Brain microvascular endothelial cell (primary cell): Measurements from ENCODE around the gene WDR35.

Experiments
- DNase-seq: peaks from one replicate; pipeline ENCODE4 v3.0.0-alpha.2; 2020
- H3K27ac ChIP-seq: fragments of 250-450 bp; sonication (Bioruptor Pico); 2 replicates; pipeline ENCODE4 v1.5.1; 2020; ENCODE audit warnings: mild to moderate bottlenecking, moderate library complexity
- H3K27me3 ChIP-seq: fragments of 250-450 bp; sonication (Bioruptor Pico); replicated peaks from 2 replicates; pipeline ENCODE4 v1.5.1; 2020; ENCODE audit warnings: mild to moderate bottlenecking
- H3K36me3 ChIP-seq: fragments of 250-450 bp; sonication (Bioruptor Pico); replicated peaks from 2 replicates; pipeline ENCODE4 v1.5.1; 2020; ENCODE audit warnings: mild to moderate bottlenecking
- H3K4me3 ChIP-seq: 2 replicates; pipeline ENCODE4 v1.5.1; 2011; ENCODE audit warnings: low read depth, mild to moderate bottlenecking, control low read depth, low read length, moderate library complexity
- in situ Hi-C: cut with HindIII; loops from 2 replicates; pipeline ENCODE4 v1.10.0; 2017; ENCODE audit warnings: low sequenced_read_pairs, low pct_ligation_motif_present
- TF ChIP-seq, protein P1 (sequence below): IDR thresholded peaks from 2 replicates; pipeline ENCODE4 v1.5.1; 2011; ENCODE audit warnings: low read depth, mild to moderate bottlenecking, moderate library complexity, low read length, control low read depth, inconsistent platforms; ENCODE audit errors: missing control alignments

The WDR35 gene

DNA sequence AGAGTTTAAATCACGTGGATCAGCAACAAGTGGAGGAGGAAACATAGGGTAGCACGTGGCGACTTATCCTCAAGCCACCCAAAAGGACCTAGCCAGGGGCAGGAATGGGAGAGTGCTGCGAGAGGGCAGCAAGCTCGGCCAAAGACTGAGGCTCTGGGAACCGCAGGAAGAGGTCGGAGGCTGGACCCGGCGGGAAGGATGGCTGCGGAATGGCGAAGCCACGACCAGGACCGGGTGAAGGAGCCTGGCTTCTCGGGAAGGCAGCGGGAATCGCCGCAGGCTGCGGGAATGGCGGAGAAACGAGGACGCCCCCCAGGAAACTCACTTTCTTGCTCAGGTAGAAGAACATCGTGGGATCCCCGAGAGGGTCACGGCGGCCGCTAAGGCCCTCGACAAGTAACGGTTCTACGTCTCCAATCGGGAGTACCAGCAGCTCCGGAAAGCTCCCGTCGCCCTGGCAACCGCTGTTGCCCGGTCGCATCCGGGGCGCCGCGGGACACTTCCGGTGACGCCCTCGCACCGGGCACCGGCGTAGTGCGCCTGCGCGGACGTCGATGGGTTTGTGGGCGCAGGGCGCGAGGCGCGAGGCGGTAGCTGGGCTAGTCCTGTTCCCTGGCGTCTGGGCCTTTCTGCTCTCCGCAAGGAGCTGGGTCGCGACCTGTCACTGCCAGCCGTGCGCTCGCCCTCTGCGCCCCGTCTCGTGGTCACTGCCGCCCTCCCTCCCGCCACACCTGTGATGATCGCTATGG is at the start of gene WDR35:
WDR35 (minus strand) TSS at position 439 of the 749 bp plus-strand sequence; CDS start at position 349, 90 bp downstream.
- Histone ChIP-seq H3K36me3 (no peaks in the 10 kb centered on the region), H3K27me3 (no peaks in the 10 kb centered on the region), H3K27ac (peak within 1 kb of the TSS; percentile 39), H3K4me3 (peak within 1 kb of the TSS; percentile 85)
- TF ChIP-seq, protein P1, sequence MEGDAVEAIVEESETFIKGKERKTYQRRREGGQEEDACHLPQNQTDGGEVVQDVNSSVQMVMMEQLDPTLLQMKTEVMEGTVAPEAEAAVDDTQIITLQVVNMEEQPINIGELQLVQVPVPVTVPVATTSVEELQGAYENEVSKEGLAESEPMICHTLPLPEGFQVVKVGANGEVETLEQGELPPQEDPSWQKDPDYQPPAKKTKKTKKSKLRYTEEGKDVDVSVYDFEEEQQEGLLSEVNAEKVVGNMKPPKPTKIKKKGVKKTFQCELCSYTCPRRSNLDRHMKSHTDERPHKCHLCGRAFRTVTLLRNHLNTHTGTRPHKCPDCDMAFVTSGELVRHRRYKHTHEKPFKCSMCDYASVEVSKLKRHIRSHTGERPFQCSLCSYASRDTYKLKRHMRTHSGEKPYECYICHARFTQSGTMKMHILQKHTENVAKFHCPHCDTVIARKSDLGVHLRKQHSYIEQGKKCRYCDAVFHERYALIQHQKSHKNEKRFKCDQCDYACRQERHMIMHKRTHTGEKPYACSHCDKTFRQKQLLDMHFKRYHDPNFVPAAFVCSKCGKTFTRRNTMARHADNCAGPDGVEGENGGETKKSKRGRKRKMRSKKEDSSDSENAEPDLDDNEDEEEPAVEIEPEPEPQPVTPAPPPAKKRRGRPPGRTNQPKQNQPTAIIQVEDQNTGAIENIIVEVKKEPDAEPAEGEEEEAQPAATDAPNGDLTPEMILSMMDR = no peak
- DNase-seq = peak; percentile 81
- in situ Hi-C loops = no loop called here

DNA sequence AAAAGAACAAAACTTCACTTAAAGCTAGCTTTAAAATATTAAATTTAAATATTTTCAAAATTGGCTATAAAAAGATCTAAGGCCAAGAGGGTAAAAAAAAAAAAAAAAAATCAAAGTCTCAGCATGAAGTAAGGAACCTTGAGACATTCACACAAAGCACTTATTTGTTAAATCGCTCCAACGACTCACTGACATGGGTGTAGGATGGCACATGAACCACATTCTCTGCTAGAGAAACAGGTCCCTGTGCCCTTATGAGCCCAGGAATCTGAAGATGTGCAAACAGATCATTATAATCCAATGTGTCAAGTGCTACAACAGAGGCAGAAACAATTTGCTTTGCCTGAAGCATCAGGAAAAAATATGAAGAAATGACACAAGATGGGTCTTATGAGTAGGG is 47.8 kb upstream of the WDR35 start:
- no peaks in the 10 kb centered on the region for H3K27me3 ChIP-seq
- peaks cover 70% of the 10 kb centered on the region for H3K36me3 ChIP-seq
- no peak for DNase-seq
- no peak overlapping the region for H3K4me3 ChIP-seq
- no peak overlapping the region for H3K27ac ChIP-seq
- in situ Hi-C loops = no loop called here
- TF ChIP-seq, protein P1 = no peak

DNA sequence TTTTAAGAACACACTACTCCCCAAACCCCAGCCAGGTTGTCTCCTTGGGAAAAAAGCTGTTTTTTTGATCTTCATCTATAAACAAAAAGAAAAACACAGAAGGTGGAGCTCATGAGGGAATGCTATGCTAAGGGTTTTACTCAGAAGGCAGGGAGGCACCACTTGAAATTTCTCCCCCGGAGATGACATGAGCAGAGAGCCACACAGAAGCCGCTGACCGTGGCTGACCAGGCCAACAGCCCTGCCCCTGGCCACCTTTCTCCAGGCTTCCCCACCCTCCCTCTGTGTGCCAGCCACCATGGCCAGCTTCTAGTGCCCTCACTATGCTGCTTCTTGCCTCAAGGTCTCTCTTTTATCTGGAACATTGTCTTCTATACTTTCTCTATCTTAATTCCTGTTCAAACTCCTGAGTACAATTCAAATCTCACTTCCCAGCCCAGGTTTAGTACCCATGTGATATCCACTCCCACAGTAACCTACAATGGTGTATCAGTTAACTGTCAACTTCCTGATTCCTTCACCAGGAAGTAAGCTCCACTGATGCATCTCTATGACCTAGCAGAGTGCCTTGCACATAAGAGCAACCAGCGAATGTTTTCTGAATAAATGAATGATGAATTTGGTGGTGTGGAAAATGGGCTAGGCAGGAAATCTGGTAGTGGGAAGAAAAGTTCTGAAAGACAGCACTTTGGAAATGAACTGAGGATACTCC is 46.2 kb upstream of the WDR35 start:
- Histone ChIP-seq H3K27me3 (no peaks in the 10 kb centered on the region), H3K4me3 (no peak overlapping the region), H3K27ac (no peak overlapping the region), H3K36me3 (peaks cover 84% of the 10 kb centered on the region)
- TF ChIP-seq, protein P1 = no peak
- in situ Hi-C loops = no loop called here
- DNase-seq = no peak

DNA sequence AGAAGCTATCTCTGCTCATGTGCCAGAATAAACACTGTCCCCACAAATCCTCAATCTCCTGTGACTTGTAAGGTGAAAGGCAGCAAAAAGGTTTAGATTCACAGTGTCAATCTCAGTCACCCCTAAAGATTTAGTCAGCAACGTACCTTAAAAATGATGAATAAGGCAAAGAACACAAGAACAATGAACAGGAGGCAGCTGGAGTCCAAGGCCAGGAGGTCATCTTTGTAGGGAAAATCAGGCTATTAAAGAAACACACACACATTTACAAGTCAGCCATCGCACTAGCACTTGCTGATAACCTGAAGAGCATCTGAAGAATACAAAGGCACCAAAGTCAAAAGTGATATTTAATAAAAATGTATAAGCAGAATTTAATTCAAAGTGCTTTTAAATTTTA is 44.9 kb upstream of the WDR35 start:
- H3K4me3 ChIP-seq = no peak overlapping the region
- H3K36me3 ChIP-seq = peaks cover 90% of the 10 kb centered on the region
- no peak overlapping the region for H3K27ac ChIP-seq
- no peaks in the 10 kb centered on the region for H3K27me3 ChIP-seq
- TF ChIP-seq, protein P1 = no peak
- in situ Hi-C loops = no loop called here
- DNase-seq = no peak

DNA sequence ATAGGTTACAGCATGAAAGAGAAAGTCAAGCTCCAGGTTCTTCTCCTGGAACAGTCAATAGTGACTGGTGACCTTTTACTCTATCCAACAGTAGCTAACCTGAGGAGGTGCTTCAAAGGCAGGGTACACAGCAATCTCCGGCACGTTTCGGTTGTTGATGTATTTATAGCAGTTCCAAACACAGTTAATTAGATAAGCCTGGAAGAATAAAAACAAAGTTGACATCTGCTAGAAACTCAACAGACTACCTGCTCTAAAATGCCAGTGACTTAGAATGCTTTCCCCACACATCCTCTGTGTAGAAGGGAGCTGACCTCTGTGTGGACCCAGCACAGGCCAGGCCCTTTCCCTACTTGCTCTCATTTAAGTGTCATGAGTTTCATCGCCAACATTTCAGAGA is 44.3 kb upstream of the WDR35 start:
- Histone ChIP-seq H3K27me3 (no peaks in the 10 kb centered on the region), H3K27ac (no peak overlapping the region), H3K4me3 (no peak overlapping the region), H3K36me3 (peaks cover 91% of the 10 kb centered on the region)
- in situ Hi-C loops = no loop called here
- TF ChIP-seq, protein P1 = no peak
- no peak for DNase-seq
